ENCODE data around the gene TEX2.

GRCh38 chr17:64111831-64112230 is 151.2 kb downstream of the TEX2 start:
- TF ChIP-seq CTCF (IDR thresholded peaks at IDR 0.05) (no peak), POLR2A (IDR thresholded peaks at IDR 0.05) (no peak)
